HS-27A (cell line): ENCODE data around the gene SMYD5.
A peak's percentile ranks its signal among the peaks of the same experiment; 100 is the strongest.
"Not testable (repeated sequence)": the region's sequence is repeated elsewhere in the genome, so short reads cannot be mapped to it uniquely, and the experiment has no call there.

Source experiments
- DNase-seq: peaks from one replicate; pipeline ENCODE4 v3.0.0-alpha.2; 2012; ENCODE audit warnings: low read depth, missing footprints

Gene SMYD5

DNA sequence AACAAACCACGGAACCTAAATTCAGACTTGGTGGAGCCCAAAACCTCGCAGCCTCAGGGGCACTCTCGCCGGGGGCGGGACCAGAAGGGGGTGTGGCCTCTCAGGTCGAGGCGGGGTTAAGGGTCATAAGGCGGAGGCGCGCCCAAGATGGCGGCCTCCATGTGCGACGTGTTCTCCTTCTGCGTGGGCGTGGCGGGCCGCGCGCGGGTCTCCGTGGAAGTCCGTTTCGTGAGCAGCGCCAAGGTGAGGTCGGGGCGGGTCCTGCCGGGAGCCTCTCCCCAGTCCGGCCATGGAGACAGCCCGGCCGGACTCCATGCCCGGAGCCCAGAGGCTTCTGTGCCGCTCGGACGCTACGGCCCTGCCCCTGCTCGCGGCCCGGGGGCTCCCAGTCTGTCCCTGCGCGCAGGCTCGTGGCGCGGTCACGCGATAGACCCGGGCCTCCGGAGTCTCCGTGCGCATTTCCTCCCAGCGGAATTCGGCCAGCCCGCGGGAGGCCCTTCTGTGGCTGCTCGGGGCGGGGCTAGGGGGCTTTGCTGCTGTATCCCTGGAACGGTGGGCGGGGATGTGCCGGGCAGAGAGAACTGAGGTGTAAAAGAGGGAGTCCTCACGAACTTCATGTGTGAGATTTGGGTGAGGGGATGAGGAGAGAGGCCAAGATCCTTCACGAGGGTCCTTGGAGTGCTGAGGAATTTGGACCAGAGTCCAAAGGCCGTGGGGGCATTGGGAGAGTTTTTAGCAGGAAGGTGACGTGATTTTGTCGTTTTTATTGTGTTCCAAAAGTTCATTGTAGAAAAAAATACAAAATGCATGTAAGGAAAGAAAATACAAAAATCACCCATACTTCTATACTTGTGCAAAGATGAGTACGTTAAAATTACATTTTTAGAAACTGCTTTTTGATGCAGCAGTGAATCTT lies at the start of gene SMYD5:
Gene SMYD5, plus strand, starts transcription at position 126 of the 916 bp plus-strand sequence. Its CDS starts 22 bp downstream, at position 148.
- DNase-seq, result no peak

DNA sequence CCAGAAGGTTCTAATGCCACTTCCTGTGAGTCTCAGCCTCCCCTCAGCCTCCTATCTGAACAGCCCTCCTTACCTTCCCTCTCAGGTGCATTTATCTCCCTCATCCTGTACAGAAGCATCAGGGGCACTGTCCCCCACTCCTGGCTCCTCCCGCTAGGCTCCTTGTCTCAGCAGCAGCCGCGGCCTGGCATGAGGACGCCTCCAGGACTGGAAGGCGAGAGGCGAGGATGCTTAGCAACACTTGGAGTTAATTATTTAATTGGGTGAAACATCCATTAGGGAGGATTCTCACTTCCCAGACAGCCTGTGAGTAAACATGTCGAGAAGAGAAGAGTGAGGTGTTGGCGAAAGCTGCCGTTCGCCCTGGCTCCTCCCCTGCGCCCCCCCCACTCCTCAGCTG lies 48.1 kb upstream of the SMYD5 start:
- not testable (repeated sequence) for DNase-seq

DNA sequence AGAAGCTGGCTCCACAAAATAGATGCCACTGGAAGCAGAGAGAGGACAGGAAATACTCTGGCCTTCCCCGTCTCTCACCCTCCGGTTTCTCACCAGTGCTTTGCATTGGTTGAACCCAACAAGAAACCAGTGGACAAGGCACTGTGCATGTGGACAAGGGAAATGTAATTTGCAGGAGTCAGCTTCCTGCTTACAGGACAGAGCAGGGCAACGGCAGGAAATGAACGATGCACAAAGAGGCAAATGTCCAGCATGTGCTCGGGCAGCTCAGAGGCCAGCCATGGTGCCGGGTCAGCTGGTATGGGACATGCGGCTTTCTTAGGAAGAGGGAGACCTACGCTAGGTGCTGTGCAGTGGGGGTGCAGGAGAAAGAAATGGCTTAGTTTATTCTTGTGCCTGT lies 47.2 kb upstream of the SMYD5 start:
- DNase-seq, result not testable (repeated sequence)

DNA sequence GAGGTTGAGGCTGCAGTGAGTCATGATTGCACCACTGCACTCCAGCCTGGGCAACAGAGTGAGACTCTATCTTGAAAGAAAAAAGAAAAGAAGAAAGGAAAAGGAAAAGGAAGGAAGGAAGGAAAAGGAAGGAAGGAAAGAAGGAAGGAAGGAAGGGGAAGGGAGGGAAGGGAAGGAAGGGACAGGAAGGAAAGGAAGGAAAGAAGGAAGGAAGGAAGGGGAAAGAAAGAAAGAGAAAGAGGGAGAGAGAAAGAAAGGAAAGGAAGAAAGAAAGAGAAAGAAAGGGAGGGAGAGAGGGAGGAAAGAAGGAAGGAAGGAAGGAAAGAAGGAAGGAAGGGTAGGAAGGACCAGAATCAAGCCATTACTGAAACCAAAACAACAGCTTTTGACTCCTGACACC lies 45.7 kb upstream of the SMYD5 start:
- DNase-seq, result not testable (repeated sequence)

DNA sequence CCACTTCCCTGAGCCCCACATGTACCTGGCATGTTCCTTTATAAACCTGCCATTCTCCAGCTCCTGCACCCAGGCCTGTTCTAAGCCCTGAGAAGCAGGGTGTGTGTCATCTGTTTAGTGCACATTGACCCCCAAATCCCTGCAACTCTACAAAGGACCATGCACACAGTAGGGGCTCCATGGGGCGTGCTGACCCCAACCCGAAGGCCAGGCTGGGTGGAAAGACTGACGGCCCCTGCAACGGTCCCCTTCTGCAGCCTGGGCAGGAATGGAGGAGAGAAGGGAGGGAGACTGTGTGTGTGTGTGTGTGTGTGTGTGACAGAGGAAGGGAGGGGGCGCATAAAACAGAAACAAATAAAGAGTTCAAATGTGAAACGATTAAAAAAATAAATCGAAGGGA lies 43.7 kb upstream of the SMYD5 start:
- DNase-seq, result not testable (repeated sequence)

DNA sequence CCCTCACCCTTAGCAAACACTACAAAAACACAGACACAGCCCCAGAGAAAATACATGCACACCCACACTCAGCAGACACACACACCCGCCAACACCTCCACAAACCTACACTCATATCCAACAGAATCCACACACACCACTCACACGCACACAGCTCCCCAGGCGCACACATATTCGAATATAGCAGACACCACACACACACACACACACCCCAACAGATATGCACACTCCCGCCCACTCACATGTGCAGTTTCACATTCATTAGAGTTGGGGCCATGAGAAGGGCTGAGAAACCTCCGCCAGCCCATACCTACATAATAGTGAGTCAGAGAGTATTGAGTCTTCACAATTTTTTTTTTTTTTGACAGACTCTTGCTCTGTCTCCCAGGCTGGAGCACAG lies 41.1 kb upstream of the SMYD5 start:
- no peak for DNase-seq

DNA sequence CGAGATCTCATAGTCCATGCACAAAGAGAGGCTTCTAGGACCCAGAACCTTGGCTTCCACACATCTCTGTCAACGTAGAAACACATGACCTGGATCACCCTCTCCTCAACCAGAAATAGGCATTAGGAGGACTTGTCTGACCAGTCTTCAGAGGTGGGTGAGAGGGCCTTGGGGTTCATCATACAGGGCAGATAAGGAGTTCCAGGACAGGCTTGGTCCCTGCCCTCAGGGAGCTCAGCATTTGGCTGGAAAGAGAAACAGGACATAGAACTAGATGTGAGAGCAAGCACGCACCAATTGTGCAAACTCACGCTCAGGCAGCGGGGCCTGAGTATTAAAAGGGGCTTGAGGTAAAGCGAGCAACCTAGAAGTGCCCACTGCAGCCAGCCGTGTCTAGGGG lies 40.3 kb upstream of the SMYD5 start:
- no peak for DNase-seq

DNA sequence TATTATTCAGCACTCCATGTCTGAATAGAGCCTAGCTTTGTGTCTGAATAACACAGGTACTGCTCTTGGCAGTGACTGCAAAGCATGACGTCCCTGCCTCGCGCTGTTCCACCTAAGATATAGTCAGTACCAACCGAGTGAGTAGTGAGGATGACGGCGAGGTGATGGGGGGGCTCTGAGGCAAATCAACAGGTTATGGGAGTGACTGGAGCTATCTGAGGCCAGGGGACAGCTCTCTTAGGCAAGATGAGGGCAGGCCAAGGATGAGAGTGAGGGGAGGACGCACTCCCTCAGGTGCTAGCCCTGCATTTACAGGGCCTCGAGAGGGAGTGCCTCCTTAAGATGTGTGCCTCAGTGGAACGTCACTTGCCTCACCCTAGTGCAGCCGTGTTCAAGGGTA lies 39.8 kb upstream of the SMYD5 start:
- no peak for DNase-seq

DNA sequence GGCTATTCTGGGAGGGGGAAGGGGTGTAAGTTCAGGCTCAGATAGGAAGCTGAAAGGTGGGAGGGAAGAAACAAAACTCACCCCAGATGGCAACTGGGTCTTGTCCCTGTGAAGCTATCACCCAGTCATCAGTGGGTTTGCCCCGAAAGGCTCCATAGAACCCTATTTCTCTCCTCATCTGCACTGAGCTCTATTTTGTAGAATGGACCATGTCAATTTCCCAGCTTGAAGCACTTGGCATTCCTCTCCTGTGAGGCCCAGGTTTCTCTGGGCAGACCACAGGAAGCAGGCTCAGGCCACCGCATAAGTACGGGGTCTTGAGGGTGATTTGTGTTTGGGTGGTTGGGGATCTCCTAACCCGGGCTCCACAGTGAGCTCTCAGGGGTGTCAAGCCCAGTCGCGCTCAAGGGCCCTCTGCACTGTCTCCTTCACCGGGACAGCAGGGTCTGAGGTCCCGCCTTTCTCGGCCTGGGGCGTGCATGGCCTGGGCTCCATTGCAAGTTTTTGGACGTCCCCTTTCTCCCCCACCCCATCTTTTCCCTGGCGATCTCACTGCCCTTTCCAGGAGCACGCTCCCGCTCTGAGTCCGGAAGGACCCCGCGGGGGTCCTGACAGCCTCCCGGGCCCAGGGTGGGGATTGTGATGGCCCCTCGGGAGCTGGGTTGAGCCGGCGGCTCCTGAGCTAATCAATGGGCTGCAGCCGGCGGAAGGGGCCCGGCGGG lies 38.9 kb upstream of the SMYD5 start:
- DNase-seq, result no peak

DNA sequence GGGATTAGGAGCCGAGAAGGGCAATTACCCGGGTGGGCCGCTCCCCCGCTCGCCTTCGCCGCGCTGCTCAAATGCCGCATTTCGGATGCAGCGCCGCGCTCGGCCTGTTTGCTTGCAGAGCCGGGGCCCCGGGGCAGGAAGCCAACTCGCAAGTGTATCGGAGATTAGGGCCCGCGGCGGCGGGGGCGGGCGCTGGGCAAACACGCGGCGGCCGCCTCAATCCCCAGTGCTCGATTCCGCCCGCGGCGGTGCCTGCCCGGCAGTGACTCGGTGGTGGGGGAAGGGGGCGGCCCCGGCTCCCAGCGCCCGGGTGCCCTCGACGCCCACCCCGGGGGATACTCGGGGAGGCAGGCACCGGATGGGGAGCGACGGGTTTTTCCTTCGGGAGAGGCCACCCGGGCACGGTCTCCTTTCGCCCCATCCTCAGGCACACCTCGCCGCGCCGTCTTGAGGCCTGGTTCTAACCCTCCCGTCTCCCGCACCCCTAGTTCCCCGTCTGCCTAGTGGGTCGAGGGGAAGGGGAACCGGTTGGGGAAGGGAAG lies 38.3 kb upstream of the SMYD5 start:
- DNase-seq, result no peak

DNA sequence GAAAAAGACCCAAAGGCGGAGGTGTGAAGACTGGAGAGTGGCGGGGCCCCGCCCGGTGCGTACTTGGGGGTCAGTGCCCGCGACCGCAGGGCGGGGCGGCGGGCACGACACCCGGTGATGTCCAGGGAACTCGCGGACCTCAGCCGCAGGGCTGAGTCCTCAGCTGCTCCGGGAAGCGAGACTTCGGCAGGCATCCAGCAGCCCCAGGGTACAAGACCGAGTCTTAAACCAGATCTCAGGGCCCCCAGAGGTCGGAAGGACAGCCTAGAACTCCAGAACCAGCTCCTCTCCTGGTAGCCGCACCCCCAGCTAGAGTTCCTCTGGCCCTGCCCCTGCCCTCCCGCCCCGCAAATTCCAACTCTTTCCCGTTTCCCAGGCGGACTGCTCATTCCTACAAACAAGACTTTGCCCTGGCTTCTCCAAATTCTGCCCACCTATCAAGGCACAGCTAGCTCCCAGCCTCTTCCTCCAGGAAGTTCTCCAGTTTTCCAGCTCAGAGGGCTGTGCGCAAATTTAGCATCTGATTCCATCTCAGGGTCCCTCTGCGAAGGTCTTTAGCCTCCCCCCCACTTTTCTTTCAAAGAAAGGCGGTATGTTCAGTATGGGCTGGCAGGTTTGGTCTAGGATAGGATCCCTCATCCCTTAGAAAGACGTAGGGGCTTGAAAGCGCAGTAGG lies 37.7 kb upstream of the SMYD5 start:
- DNase-seq, result no peak

DNA sequence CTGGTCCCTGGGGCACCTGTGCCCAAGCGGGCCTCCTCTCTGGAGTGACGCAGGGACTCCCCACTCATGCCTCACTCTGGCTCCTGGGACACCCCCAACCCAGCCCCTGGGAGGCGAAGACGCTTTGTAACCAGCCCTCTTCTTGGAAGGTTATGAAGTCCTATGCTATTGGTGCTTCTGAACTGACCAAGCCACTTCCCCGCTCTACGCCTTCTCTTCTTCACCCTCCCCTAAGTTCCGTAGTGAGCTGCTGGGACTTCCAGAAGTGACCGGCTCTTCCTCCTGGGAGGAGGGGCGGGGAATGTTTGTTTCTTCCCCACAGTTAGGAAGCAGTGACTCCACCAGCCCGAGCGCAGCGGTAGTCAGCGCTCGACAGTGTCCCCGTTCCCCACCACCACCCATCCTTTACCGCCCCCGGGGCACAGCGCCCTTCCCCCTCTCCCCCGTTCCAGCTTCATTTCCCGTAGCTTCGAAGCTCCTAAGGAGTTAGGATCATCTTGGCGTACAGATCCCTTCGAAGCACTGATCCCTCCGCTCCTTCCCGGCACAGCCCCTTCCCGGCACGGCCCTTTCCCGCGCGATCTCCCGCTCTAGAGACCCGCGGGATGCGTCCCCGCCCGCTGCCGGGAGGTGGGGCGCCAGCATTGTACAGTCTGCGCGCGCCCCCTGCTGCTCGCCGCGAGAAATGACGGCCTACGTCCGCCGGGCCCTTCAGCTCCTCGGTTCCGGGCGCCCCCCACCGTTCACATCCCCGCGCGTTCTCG lies 37.0 kb upstream of the SMYD5 start:
- DNase-seq, result peak; percentile 22

DNA sequence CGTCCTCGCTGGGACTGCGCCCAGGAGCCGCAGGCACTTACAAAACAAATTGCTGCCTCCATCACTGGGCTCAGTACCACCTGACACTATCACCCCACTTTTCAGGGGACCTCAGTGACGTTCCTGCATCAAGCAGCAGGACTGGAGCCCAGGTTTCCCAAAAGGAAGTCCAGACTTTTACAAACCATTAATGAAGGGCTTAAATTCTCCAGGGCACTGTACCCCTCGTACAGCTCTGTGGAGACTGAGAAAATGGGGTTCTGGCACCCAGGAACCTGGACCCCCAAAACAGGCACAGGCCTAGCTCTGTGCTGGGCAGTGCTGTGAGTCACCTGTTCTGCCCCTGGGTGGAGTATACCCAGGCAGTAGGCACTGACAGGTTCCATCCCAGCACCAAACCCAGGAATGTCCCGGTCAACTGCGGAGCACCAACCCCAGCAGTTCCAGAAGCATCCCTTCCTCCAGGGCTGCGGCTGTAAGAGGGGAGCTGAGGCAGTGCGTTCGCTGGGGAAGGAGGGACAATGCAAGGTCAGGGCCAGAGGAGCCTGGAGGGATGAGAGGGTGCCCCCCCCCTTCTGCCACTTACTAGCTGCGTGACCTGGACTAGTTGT lies 36.3 kb upstream of the SMYD5 start:
- DNase-seq, result no peak

DNA sequence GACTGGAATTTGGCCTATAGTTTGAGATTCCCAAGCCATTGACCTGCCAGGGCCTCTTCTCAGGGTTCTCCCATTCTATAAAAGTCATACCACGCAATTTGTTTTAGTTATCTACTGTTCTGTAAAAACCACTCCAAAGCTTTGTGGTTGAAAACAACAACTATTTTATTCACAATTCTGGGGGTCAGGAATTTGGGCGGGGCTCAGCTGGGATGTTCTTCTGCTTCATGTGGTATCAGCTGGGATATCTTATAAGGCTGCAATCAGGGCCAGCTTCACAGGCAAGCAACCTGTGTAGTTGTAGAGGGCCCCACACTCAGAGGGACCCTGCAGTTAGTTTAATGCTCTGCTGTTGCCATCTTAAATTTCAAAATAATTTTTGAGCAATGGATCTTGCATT lies 28.1 kb upstream of the SMYD5 start:
- DNase-seq, result no peak

DNA sequence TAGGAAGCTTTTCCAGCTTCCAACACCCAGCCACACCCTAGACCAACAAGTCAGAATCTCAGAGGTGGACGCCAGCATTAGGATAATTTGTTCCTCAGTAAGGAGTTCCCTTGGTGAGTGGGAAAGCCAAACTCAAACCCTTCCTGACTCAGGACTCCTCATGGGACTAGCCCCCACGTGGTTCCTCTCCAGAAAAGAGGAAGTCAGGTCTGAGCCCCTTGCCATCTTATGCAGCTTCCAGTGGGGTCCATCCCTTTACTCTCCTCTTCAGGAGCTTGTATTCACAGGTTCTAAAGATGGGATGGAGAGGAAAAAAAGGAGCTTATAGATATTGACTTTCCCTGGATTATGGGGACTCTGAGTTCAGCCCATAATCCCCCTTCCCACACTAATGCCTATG lies 26.5 kb upstream of the SMYD5 start:
- DNase-seq, result no peak

DNA sequence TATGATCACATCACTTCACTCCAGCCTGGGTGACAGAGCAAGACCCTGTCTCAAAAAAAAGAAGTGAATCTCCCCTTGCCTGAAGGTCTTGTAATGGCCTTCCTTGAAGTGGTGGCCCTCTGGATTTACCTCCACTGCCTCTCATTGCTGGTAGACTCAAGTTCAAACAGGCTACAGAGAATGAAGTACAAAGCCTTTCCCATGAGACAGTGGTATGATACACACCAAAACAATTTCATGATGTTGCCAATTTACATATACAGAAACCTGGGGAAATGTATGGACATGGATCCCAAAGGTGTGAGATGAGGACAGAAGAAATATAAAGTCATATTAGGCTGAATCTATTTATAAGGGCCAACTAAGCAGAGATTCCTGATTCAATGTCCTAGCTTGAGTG lies 16.5 kb upstream of the SMYD5 start:
- no peak for DNase-seq

DNA sequence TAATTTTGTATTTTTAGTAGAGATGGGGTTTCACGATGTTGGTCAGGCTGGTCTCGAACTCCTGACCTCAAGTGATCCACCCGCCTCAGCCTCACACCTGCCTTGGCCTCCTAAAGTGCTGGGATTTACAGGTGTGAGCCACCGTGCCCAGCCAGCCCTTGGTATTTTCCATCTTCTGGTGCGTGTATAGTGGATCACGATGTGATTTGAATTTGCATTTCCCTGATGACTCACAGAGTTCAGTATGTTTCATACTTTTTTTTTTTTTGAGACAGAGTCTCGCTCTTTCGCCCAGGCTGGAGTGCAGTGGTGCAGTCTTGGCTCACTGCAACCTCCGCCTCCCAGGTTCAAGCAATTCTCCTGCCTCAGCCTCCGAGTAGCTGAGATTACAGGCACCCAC lies 13.8 kb upstream of the SMYD5 start:
- DNase-seq, result not testable (repeated sequence)

DNA sequence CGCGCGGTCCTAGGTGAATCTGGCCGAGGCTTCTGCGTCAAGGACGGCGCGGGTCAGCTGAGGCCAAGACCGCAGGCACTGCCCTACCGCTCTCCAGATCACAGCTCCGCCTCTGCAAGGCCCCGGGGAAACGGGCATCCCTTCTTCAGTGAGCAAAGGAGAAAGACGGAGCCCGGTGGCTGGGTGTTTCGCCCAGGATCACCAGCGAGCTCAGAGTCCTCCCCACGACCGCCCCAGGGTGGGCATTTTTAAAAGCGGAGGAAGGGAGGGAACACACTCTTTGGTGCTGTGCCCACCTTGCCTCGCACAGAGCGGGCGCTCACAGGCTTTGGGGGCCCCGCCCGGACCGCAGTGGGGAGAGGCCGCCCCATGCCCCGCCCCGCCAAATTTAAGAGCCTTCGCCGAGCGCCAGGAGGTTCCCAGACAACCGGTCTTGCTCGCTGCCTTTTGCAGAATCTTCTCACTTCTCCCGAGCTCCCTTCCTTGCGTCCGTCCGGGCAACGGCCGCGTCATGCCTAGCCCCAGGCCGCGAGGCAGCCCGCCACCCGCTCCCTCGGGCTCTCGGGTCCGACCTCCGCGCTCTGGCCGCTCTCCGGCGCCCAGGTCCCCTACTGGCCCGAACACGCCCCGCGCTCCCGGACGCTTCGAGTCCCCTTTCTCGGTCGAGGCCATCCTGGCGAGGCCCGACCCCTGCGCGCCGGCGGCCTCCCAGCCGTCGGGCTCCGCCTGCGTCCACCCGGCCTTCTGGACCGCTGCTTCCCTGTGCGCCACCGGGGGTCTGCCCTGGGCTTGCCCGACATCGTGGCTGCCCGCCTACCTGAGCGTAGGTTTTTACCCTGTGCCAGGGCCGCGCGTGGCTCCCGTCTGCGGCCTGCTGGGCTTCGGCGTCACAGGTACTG lies 11.6 kb upstream of the SMYD5 start, which contains the start of gene NOTO:
Gene NOTO, plus strand, starts transcription at position 419 of the 899 bp plus-strand sequence. Its CDS starts 93 bp downstream, at position 512.
- no peak for DNase-seq

DNA sequence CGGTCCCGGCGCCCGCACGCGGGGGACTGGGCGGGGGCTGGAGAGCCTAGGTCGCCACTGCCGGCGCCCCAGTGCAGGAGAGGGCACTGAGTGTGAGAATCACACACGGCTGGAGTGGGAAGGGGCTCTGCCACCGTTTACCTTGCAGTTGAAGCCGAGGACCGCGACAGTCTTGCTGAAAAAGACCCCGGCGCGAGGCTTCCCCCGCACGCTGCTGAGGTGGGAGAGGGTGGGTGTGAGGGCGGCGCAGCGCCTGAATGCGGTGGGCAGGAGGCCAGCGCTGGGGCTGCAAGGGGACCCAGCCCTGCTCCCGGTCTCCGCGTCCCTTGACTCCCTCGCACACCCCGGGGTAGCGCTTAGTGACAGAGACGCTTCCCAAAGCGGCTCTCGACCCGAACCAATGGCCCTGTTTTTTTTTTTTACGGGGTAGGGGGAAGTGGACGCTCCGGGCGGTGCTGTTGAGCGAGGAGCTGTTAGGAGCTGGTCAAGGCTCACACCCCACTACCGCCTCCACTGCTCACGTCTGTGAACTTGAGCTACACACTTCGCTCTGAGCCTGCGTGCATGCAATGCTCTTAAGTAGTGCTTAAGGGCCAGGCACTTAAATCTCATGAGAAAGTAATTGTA lies 10.9 kb upstream of the SMYD5 start:
- no peak for DNase-seq

DNA sequence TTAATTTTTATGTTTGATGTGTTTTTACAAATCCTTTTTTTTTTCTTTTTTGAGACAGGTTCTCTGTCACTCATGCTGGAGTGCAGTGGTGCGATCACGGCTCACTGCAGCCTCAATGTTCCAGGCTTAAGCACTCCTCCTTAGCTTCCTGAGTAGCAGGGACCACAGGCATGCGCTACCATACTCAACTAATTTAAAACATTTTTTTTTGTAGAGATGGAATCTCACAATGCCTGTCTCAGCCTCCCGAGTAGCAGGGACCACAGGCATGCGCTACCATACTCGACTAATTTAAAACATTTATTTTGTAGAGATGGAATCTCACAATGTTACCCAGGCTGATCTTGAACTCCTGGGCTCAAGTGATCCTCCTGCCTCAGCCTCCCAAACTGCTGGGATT lies 8.4 kb upstream of the SMYD5 start:
- no peak for DNase-seq
